Transverse colon (tissue), 3 donors: Measurements from ENCODE around the gene PLXNA2.

ENCODE experiments used
- EP300 ChIP-seq: sonication (generic); formaldehyde crosslinking; IDR thresholded peaks from one replicate; pipeline ENCODE4 v1.6.1; 2017; ENCODE audit warnings: antibody characterized with exemption, low read depth
- TF ChIP-seq, protein P1 (sequence below), 5 experiments: fragments of 200-600 bp in 3 of 5; fragments of 450-650 bp in 2 of 5; sonication (generic) in 3 of 5; IDR thresholded peaks; 1 replicate in 2 of 5; 2 replicates in 3 of 5; pipeline ENCODE4 v1.5.1; 2016 to 2017; ENCODE audit warnings: antibody characterized with exemption in 5 of 5, inconsistent platforms in 3 of 5, mild to moderate bottlenecking in 2 of 5, moderate library complexity in 1 of 5

DNA sequence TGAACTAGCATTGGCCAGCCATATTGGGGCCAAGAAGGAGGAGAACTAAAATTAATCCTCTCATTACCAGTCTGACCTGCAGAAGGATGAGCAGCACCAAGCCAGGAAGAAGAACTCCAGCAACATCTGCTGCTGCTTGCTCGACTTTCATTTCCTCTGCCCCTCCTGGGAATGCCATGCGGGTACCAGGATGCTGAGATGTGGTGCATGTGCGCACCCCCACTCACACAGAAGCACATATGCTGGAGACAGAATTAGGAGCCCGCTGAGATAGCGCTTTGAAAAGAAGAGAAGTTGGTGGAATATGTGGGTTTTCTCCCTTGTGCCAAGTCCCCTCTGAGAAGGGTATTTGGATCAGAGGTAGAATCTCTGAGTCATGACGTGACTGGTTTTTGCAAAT is 70.4 kb downstream of the PLXNA2 start:
- TF ChIP-seq, protein P1, sequence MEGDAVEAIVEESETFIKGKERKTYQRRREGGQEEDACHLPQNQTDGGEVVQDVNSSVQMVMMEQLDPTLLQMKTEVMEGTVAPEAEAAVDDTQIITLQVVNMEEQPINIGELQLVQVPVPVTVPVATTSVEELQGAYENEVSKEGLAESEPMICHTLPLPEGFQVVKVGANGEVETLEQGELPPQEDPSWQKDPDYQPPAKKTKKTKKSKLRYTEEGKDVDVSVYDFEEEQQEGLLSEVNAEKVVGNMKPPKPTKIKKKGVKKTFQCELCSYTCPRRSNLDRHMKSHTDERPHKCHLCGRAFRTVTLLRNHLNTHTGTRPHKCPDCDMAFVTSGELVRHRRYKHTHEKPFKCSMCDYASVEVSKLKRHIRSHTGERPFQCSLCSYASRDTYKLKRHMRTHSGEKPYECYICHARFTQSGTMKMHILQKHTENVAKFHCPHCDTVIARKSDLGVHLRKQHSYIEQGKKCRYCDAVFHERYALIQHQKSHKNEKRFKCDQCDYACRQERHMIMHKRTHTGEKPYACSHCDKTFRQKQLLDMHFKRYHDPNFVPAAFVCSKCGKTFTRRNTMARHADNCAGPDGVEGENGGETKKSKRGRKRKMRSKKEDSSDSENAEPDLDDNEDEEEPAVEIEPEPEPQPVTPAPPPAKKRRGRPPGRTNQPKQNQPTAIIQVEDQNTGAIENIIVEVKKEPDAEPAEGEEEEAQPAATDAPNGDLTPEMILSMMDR (IDR thresholded peaks at IDR 0.05): no peak
- TF ChIP-seq EP300: no peak
